Neuronal stem cell (in vitro differentiated cells): ENCODE measurements around the gene CDH23.

Experiments
- DNase-seq: peaks from one replicate; pipeline ENCODE4 v3.0.0-alpha.2; 2013; ENCODE audit warnings: low spot score
- H2AFZ ChIP-seq: one replicate; pipeline ENCODE4 v1.6.1; 2013; ENCODE audit warnings: mild to moderate bottlenecking, low read length, inconsistent platforms
- H2AK5ac ChIP-seq: 2 replicates; pipeline ENCODE4 v1.6.1; 2013; ENCODE audit warnings: low read depth, mild to moderate bottlenecking, inconsistent platforms, low read length, moderate library complexity, mixed read lengths
- H2BK120ac ChIP-seq: 2 replicates; pipeline ENCODE4 v1.6.1; 2013; ENCODE audit warnings: low read depth, mild to moderate bottlenecking, inconsistent platforms, low read length, moderate library complexity, mixed read lengths
- H2BK12ac ChIP-seq: one replicate; pipeline ENCODE4 v1.6.1; 2013; ENCODE audit warnings: low read length, inconsistent platforms
- H2BK15ac ChIP-seq: 2 replicates; pipeline ENCODE4 v1.6.1; 2013; ENCODE audit warnings: mild to moderate bottlenecking, low read length, inconsistent platforms, mixed read lengths
- H2BK5ac ChIP-seq: one replicate; pipeline ENCODE4 v1.6.1; 2013; ENCODE audit warnings: inconsistent platforms, mild to moderate bottlenecking, low read length, moderate library complexity
- H3K14ac ChIP-seq: one replicate; pipeline ENCODE4 v1.6.1; 2013; ENCODE audit warnings: low read length, inconsistent platforms
- H3K18ac ChIP-seq: 2 replicates; pipeline ENCODE4 v1.6.1; 2013; ENCODE audit warnings: low read length, inconsistent platforms
- H3K23ac ChIP-seq: 2 replicates; pipeline ENCODE4 v1.6.1; 2013; ENCODE audit warnings: low read depth, mild to moderate bottlenecking, mixed read lengths, low read length, inconsistent platforms; ENCODE audit not compliant: poor library complexity
- H3K27ac ChIP-seq: replicated peaks from 3 replicates; pipeline ENCODE4 v1.5.1; 2013; ENCODE audit warnings: low read length, inconsistent platforms
- H3K27me3 ChIP-seq, 3 experiments: 2 replicates each; pipeline ENCODE4 v1.6.1; 2013; ENCODE audit warnings: low read length in 3 of 3, mild to moderate bottlenecking in 2 of 3, inconsistent platforms in 1 of 3, low read depth in 1 of 3, mixed read lengths in 1 of 3, moderate library complexity in 1 of 3; ENCODE audit not compliant: control insufficient read depth in 3 of 3, insufficient read depth in 3 of 3
- H3K36me3 ChIP-seq, 2 donors: replicated peaks in 1 of 2; 2 replicates each; pipeline ENCODE4 v1.6.1; 2013; ENCODE audit warnings: low read length in 2 of 2; ENCODE audit not compliant: control insufficient read depth in 2 of 2, insufficient read depth in 2 of 2
- H3K4ac ChIP-seq: 2 replicates; pipeline ENCODE4 v1.6.1; 2013; ENCODE audit warnings: inconsistent platforms, mild to moderate bottlenecking, low read length, moderate library complexity
- H3K4me1 ChIP-seq, 2 donors: 1 replicate in 1 of 2; 2 replicates in 1 of 2; pipeline ENCODE4 v1.6.1; 2013; ENCODE audit warnings: low read length in 2 of 2, low read depth in 1 of 2; ENCODE audit not compliant: control insufficient read depth in 2 of 2, insufficient read depth in 1 of 2
- H3K4me2 ChIP-seq: one replicate; pipeline ENCODE4 v1.6.1; 2013; ENCODE audit warnings: mild to moderate bottlenecking, low read length, inconsistent platforms; ENCODE audit not compliant: insufficient read depth, poor library complexity, severe bottlenecking
- H3K4me3 ChIP-seq, 2 donors: 2 replicates each; pipeline ENCODE4 v1.5.1; 2013; ENCODE audit warnings: low read length in 2 of 2, mild to moderate bottlenecking in 2 of 2, inconsistent platforms in 1 of 2, moderate library complexity in 1 of 2
- H3K79me1 ChIP-seq: one replicate; pipeline ENCODE4 v1.6.1; 2013; ENCODE audit warnings: low read depth, mild to moderate bottlenecking, inconsistent platforms, low read length, moderate library complexity
- H3K9ac ChIP-seq: one replicate; pipeline ENCODE4 v1.6.1; 2013; ENCODE audit warnings: mild to moderate bottlenecking, low read depth, low read length, inconsistent platforms; ENCODE audit not compliant: poor library complexity
- H3K9me3 ChIP-seq, 2 donors: replicated peaks in 1 of 2; 2 replicates each; pipeline versions ENCODE3 to v1.6.1; 2013; ENCODE audit warnings: low read length in 2 of 2, mild to moderate bottlenecking in 2 of 2, inconsistent platforms in 1 of 2, low read depth in 1 of 2, mixed read lengths in 1 of 2, moderate library complexity in 1 of 2; ENCODE audit not compliant: control insufficient read depth in 2 of 2, insufficient read depth in 1 of 2
- H4K8ac ChIP-seq: one replicate; pipeline ENCODE4 v1.6.1; 2013; ENCODE audit warnings: low read depth, mild to moderate bottlenecking, inconsistent platforms, low read length, moderate library complexity
- H4K91ac ChIP-seq: one replicate; pipeline ENCODE4 v1.6.1; 2013; ENCODE audit warnings: low read length, low read depth, mild to moderate bottlenecking, inconsistent platforms; ENCODE audit not compliant: poor library complexity
- WGBS, 2 donors: extraction: QIAGEN DNeasy Blood & Tissue Kit; methylation state at CpG; one replicate each; pipeline ENCODE4 v1.1.7; 2013; ENCODE audit warnings: missing lambda C conversion rate in 2 of 2, mixed read lengths in 1 of 2; ENCODE audit not compliant: insufficient read length in 2 of 2, insufficient replicate concordance in 1 of 2; ENCODE audit errors: extremely low coverage in 2 of 2; 5-methylcytosine and 5-hydroxymethylcytosine counted together

The CDH23 gene

GRCh38 chr10:71712572-71713134 lies 315.9 kb downstream of the CDH23 start:
- no peak for DNase-seq
- H3K27me3 ChIP-seq, result peaks cover 0 to 11% (median 0%) of the 10 kb centered on the region in 3 experiments
- peak overlapping the region; percentile 31 for H3K4ac ChIP-seq
- peak overlapping the region; percentile 73 for H2AK5ac ChIP-seq
- peak overlapping the region; percentile 80 for H2BK12ac ChIP-seq
- peaks cover 2% of the 10 kb centered on the region for H3K79me1 ChIP-seq
- WGBS, 2 donors, result no CpG with 5 or more reads among the region's 17 CpGs
- H2BK15ac ChIP-seq, result peak overlapping the region; percentile 54
- H3K9ac ChIP-seq, result peak overlapping the region; percentile 40
- H2BK120ac ChIP-seq, result no peak overlapping the region
- no peak overlapping the region for H3K4me3 ChIP-seq
- peak overlapping the region; percentile 97 for H3K14ac ChIP-seq
- peak overlapping the region; percentile 63 for H2BK5ac ChIP-seq
- peak overlapping the region; percentile 78 for H4K8ac ChIP-seq
- no peak overlapping the region for H2AFZ ChIP-seq
- H4K91ac ChIP-seq, result no peak overlapping the region
- H3K4me1 ChIP-seq, result peaks cover 0 to 9% of the 10 kb centered on the region in 2 donors
- H3K23ac ChIP-seq, result peak overlapping the region; percentile 95
- no peaks in the 10 kb centered on the region for H3K9me3 ChIP-seq
- peak overlapping the region; percentile 90 for H3K18ac ChIP-seq
- no peak overlapping the region for H3K27ac ChIP-seq
- H3K36me3 ChIP-seq, result no peaks in the 10 kb centered on the region
- no peak overlapping the region for H3K4me2 ChIP-seq

DNA sequence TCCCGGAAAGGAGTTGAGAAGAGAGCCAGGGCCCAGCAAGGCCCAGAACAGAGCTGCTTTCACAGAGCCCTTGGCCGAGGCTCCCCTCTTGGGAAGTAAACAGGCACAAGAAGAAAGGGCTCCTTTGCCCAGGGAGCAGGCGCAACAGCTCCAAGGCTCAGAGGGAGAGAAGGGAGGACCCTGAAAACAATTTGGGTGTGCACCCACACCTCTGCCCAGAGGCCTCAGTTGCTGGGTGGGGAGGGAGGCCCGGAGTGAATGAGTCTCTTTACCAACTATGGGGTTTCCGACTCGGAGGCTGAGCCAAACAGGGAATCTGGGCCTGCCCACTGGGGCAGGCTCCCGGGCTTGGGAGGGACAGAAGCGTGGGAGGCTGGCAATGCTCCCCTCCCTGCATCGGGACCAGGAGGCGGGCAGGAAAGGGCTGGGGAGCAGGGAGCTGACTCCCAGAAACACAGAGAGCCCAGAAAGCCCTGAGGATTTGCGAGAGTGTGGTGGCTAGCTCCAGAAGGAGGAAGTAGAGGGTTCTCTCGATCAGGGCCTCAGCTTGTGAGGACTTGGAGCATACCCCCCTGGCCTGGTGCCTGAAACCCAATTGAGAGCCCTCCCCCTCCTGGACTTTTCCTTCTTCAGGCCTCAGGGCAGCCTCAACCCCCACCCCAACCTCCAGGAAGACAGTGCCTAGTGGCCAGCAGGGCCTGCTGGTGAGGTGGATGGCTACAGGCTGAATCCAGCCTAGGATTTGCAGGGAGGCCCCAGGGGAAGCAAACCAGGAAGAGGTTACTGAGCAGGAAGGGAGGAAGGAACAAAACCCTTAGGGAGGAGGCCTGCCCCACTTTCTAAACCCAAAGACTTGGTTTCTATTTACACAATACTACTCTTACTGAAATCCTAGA lies 316.7 kb downstream of the CDH23 start:
- Histone ChIP-seq H3K79me1 (peaks cover 2% of the 10 kb centered on the region), H3K4me1 (peaks cover 0 to 8% of the 10 kb centered on the region in 2 donors), H3K27ac (no peak overlapping the region), H2BK5ac (peak overlapping the region; percentile 63), H3K14ac (no peak overlapping the region), H3K36me3 (no peaks in the 10 kb centered on the region), H2AFZ (peak overlapping the region; percentile 49), H3K23ac (no peak overlapping the region), H2BK120ac (no peak overlapping the region), H4K91ac (no peak overlapping the region), H3K4ac (no peak overlapping the region), H3K9me3 (no peaks in the 10 kb centered on the region), H3K4me3 (no peak overlapping the region), H2BK15ac (peak overlapping the region; percentile 54), H3K18ac (peak overlapping the region; percentile 90), H3K27me3 (peaks cover 0 to 11% (median 0%) of the 10 kb centered on the region in 3 experiments), H4K8ac (peak overlapping the region; percentile 78), H2AK5ac (peak overlapping the region; percentile 73), H3K9ac (no peak overlapping the region), H3K4me2 (no peak overlapping the region), H2BK12ac (no peak overlapping the region)
- no CpG with 5 or more reads among the region's 12 CpGs for WGBS, 2 donors
- DNase-seq, result no peak

DNA sequence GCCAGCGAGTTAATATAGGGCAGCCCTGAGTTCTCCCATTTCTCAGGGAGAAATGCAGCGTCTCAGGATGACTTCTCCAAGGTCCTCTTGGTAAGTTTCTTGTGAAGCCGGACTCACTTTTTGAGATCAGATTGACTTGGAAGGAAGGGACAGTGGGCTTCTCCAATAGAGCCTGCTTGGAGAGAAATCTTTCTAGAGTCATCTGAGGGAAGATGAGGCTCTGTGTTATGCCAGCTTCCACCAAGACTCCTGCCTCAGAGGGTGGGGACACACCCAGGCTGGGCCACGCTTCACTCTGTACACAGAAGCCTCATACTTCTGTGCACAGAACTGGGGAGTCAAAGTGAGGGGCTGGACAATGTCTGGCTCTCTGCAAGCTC lies 317.3 kb downstream of the CDH23 start:
- H3K4me1 ChIP-seq, result peaks cover 0 to 8% of the 10 kb centered on the region in 2 donors
- peak overlapping the region; percentile 31 for H3K23ac ChIP-seq
- H4K91ac ChIP-seq, result no peak overlapping the region
- no peak overlapping the region for H3K27ac ChIP-seq
- no peak overlapping the region for H3K4ac ChIP-seq
- H3K27me3 ChIP-seq, result peaks cover 0 to 10% (median 0%) of the 10 kb centered on the region in 3 experiments
- no peak overlapping the region for H3K4me2 ChIP-seq
- no peak overlapping the region for H3K4me3 ChIP-seq
- H2AK5ac ChIP-seq, result peak overlapping the region; percentile 83
- no peak overlapping the region for H3K9ac ChIP-seq
- H4K8ac ChIP-seq, result no peak overlapping the region
- H3K14ac ChIP-seq, result peak overlapping the region; percentile 38
- H3K9me3 ChIP-seq, result no peaks in the 10 kb centered on the region
- no peak overlapping the region for H2AFZ ChIP-seq
- WGBS, 2 donors, result no CpG with 5 or more reads among the region's 4 CpGs
- no peaks in the 10 kb centered on the region for H3K36me3 ChIP-seq
- peak overlapping the region; percentile 71 for H3K18ac ChIP-seq
- no peak overlapping the region for H2BK5ac ChIP-seq
- no peak for DNase-seq
- no peak overlapping the region for H2BK120ac ChIP-seq
- H2BK15ac ChIP-seq, result no peak overlapping the region
- no peak overlapping the region for H2BK12ac ChIP-seq
- H3K79me1 ChIP-seq, result peaks cover 2% of the 10 kb centered on the region

DNA sequence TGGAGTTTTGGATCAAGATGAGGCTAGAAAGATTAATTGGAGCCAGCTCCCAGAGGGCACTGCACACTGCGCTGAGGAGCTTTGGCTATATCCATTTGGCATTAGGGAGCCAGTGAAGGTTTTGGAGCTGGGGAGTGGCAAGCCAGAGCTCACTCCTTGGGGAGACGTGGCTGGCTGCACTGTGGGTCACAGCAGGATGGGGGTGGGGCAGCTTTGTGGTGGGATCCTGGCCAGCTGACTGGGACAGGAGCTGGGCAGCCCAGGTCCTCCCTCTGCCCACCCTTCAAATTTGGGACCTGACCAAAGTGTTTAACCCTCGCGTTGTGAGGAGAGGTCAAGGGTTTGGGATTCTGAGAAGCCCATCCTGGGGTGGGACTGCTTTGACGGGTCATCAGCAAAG lies 317.9 kb downstream of the CDH23 start:
- Histone ChIP-seq H2BK12ac (no peak overlapping the region), H3K9me3 (no peaks in the 10 kb centered on the region), H3K14ac (peak overlapping the region; percentile 1), H2AFZ (no peak overlapping the region), H3K79me1 (peaks cover 2% of the 10 kb centered on the region), H3K4me3 (no peak overlapping the region), H3K18ac (peak overlapping the region; percentile 64), H3K4ac (no peak overlapping the region), H2BK120ac (no peak overlapping the region), H2AK5ac (peak overlapping the region; percentile 83), H3K4me2 (no peak overlapping the region), H2BK15ac (no peak overlapping the region), H3K4me1 (peaks cover 0 to 14% of the 10 kb centered on the region in 2 donors), H3K23ac (no peak overlapping the region), H3K36me3 (no peaks in the 10 kb centered on the region), H3K27me3 (peaks cover 0 to 12% (median 0%) of the 10 kb centered on the region in 3 experiments), H4K91ac (no peak overlapping the region), H2BK5ac (peak overlapping the region; percentile 32), H3K27ac (no peak overlapping the region), H4K8ac (no peak overlapping the region), H3K9ac (no peak overlapping the region)
- DNase-seq, result no peak
- WGBS, 2 donors, result no CpG with 5 or more reads among the region's 5 CpGs
